Urinary bladder (tissue), 4 donors: ENCODE results near the gene CCDC12. TPM values are rescaled to one million over a fixed set of nuclear protein-coding genes. Genes with fewer than 3 reads are reported as not detected.

Experiments used
- DNase-seq: peaks from one replicate; pipeline ENCODE4 v3.0.0-alpha.2; 2015; ENCODE audit errors: extremely low spot score
- H3K27ac ChIP-seq: one replicate; pipeline ENCODE4 v1.5.1; 2013; ENCODE audit warnings: low read depth, mild to moderate bottlenecking, moderate library complexity
- H3K36me3 ChIP-seq: one replicate; pipeline ENCODE4 v1.6.1; 2013; ENCODE audit warnings: mild to moderate bottlenecking, moderate library complexity; ENCODE audit not compliant: insufficient read depth
- H3K4me1 ChIP-seq: one replicate; pipeline ENCODE4 v1.6.1; 2013; ENCODE audit warnings: mild to moderate bottlenecking, moderate library complexity; ENCODE audit not compliant: insufficient read depth
- H3K4me3 ChIP-seq: one replicate; pipeline ENCODE4 v1.5.1; 2013; ENCODE audit warnings: low read depth, low read length
- WGBS: extraction: QIAGEN DNeasy Blood & Tissue Kit; methylation state at CpG from one replicate; pipeline ENCODE4 v1.1.7; 2013; 5-methylcytosine and 5-hydroxymethylcytosine counted together
- polyA plus RNA-seq: library from polyadenylated mRNA; stranded (reverse); fragments of 200-250 nt; gene quantifications from one replicate; pipeline ENCODE4 v1.2.3, GENCODE V29; 2013
- total RNA-seq: library from RNA; depleted of rRNA; stranded (reverse); fragments of >200 nt; gene quantifications from one replicate; pipeline ENCODE4 v1.2.3, GENCODE V29; 2014
- donor health status: healthy with polysubstance abuse.
- donor health status: healthy.

Gene CCDC12
- total and polyA plus RNA-seq, 2 donors: 17.6 to 60.7 TPM

GRCh38 chr3:47012342-47013230, 36.0 kb upstream of the CCDC12 start:
- H3K36me3 ChIP-seq: no peaks in the 10 kb centered on the region
- DNase-seq: no peak
- no peak overlapping the region for H3K27ac ChIP-seq
- H3K4me1 ChIP-seq: no peaks in the 10 kb centered on the region
- WGBS: 85% methylated on average over 10 of the region's 10 CpGs
- H3K4me3 ChIP-seq: no peak overlapping the region

GRCh38 chr3:47011371-47011770, 34.8 kb upstream of the CCDC12 start:
- DNase-seq: no peak
- Histone ChIP-seq H3K4me3 (no peak overlapping the region), H3K4me1 (no peaks in the 10 kb centered on the region), H3K27ac (no peak overlapping the region), H3K36me3 (no peaks in the 10 kb centered on the region)
- 86% methylated on average over 6 of the region's 6 CpGs for WGBS

- Histone ChIP-seq H3K4me3 (no peak overlapping the region), H3K36me3 (no peaks in the 10 kb centered on the region), H3K4me1 (no peaks in the 10 kb centered on the region), H3K27ac (no peak overlapping the region)
- 95% methylated on average over 5 of the region's 5 CpGs for WGBS
- DNase-seq: no peak
Observed at GRCh38 chr3:47010910-47011309, 34.4 kb upstream of the CCDC12 start.

GRCh38 chr3:47010111-47010712, 33.7 kb upstream of the CCDC12 start:
- no peaks in the 10 kb centered on the region for H3K4me1 ChIP-seq
- no peak for DNase-seq
- H3K27ac ChIP-seq: peak overlapping the region; percentile 86
- no peaks in the 10 kb centered on the region for H3K36me3 ChIP-seq
- 68% methylated on average over 23 of the region's 23 CpGs for WGBS
- no peak overlapping the region for H3K4me3 ChIP-seq

GRCh38 chr3:47009225-47010110, 32.9 kb upstream of the CCDC12 start:
- peak; percentile 69 for DNase-seq
- Histone ChIP-seq H3K4me3 (peak overlapping the region; percentile 35), H3K36me3 (no peaks in the 10 kb centered on the region), H3K4me1 (no peaks in the 10 kb centered on the region), H3K27ac (peak overlapping the region; percentile 86)
- WGBS: 3% methylated on average over 85 of the region's 85 CpGs

- no peak for DNase-seq
Observed at GRCh38 chr3:47008851-47009224, 32.3 kb upstream of the CCDC12 start.

GRCh38 chr3:47008234-47008796, 31.8 kb upstream of the CCDC12 start:
- Histone ChIP-seq H3K4me1 (no peaks in the 10 kb centered on the region), H3K4me3 (no peak overlapping the region), H3K27ac (no peak overlapping the region), H3K36me3 (no peaks in the 10 kb centered on the region)
- WGBS: 94% methylated on average over 13 of the region's 13 CpGs
- DNase-seq: no peak

More at GRCh38 chr3:47008851-47009224, 32.3 kb upstream of the CCDC12 start:
- Histone ChIP-seq H3K27ac (no peak overlapping the region), H3K4me1 (no peaks in the 10 kb centered on the region), H3K4me3 (peak overlapping the region; percentile 30), H3K36me3 (no peaks in the 10 kb centered on the region)
- 22% methylated on average over 23 of the region's 23 CpGs for WGBS

GRCh38 chr3:47007482-47008233, 31.1 kb upstream of the CCDC12 start:
- no peaks in the 10 kb centered on the region for H3K4me1 ChIP-seq
- no peaks in the 10 kb centered on the region for H3K36me3 ChIP-seq
- 91% methylated on average over 16 of the region's 16 CpGs for WGBS
- no peak for DNase-seq
- H3K27ac ChIP-seq: no peak overlapping the region
- no peak overlapping the region for H3K4me3 ChIP-seq

GRCh38 chr3:47007001-47007400, 30.5 kb upstream of the CCDC12 start:
- Histone ChIP-seq H3K4me1 (no peaks in the 10 kb centered on the region), H3K4me3 (no peak overlapping the region), H3K36me3 (no peaks in the 10 kb centered on the region), H3K27ac (no peak overlapping the region)
- no peak for DNase-seq
- 86% methylated on average over 3 of the region's 3 CpGs for WGBS

GRCh38 chr3:47006145-47006651, 29.7 kb upstream of the CCDC12 start:
- H3K36me3 ChIP-seq: no peaks in the 10 kb centered on the region

GRCh38 chr3:47005212-47006144, 28.9 kb upstream of the CCDC12 start:
- WGBS: 80% methylated on average over 32 of the region's 32 CpGs
- Histone ChIP-seq H3K36me3 (no peaks in the 10 kb centered on the region), H3K27ac (no peak overlapping the region), H3K4me1 (no peaks in the 10 kb centered on the region), H3K4me3 (no peak overlapping the region)
- DNase-seq: no peak

More at GRCh38 chr3:47006145-47006651, 29.7 kb upstream of the CCDC12 start:
- H3K4me3 ChIP-seq: no peak overlapping the region
- WGBS: 93% methylated on average over 9 of the region's 9 CpGs
- no peak for DNase-seq
- H3K4me1 ChIP-seq: no peaks in the 10 kb centered on the region
- H3K27ac ChIP-seq: no peak overlapping the region
